IPS-20b (cell line): Measurements from ENCODE around the gene LYZL6.

ENCODE experiments used
- H3K27ac ChIP-seq: one replicate; pipeline ENCODE4 v1.5.1; 2013; ENCODE audit warnings: low read length
- H3K27me3 ChIP-seq: 2 replicates; pipeline ENCODE4 v1.6.1; 2013; ENCODE audit warnings: mild to moderate bottlenecking, low read length, inconsistent platforms; ENCODE audit not compliant: insufficient read depth
- H3K36me3 ChIP-seq: 2 replicates; pipeline ENCODE4 v1.6.1; 2013; ENCODE audit warnings: low read depth, mild to moderate bottlenecking, inconsistent platforms, low read length, moderate library complexity; ENCODE audit not compliant: insufficient read depth
- H3K4me1 ChIP-seq: 2 replicates; pipeline ENCODE4 v1.6.1; 2013; ENCODE audit warnings: mild to moderate bottlenecking, control low read depth, inconsistent platforms, low read length, moderate library complexity; ENCODE audit not compliant: insufficient read depth
- H3K4me3 ChIP-seq: 2 replicates; pipeline ENCODE4 v1.5.1; 2013; ENCODE audit warnings: mild to moderate bottlenecking, low read length, inconsistent platforms
- H3K9ac ChIP-seq: 2 replicates; pipeline ENCODE4 v1.6.1; 2013; ENCODE audit warnings: low read depth, mild to moderate bottlenecking, inconsistent platforms, low read length, moderate library complexity
- H3K9me3 ChIP-seq: 2 replicates; pipeline ENCODE4 v1.6.1; 2013; ENCODE audit warnings: mild to moderate bottlenecking, low read depth, low read length, inconsistent platforms; ENCODE audit not compliant: insufficient read depth

Gene LYZL6

DNA sequence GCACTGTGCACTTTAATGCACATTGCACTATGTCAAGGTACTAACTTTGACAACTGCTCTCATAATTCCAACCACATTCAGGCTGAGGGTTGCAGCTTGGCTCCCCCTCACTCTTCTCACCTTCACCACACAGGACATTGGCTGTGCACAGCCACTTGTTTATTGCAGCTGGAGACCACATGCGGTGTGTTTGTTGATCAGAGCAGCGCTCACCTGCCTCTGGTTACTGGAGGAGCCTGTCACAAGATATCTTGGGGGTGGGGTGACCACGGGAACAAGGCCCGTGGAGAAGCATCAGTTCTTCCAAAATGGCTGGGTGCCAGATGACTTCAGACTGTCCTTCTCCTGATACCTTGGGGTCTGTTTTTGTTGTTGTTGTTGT lies 52.7 kb downstream of the LYZL6 start:
- Histone ChIP-seq H3K9ac (no peak overlapping the region), H3K4me1 (peaks cover 6% of the 10 kb centered on the region; the same call in 1 of the 2 replicates), H3K9me3 (no peaks in the 10 kb centered on the region), H3K4me3 (no peak overlapping the region), H3K36me3 (no peaks in the 10 kb centered on the region), H3K27me3 (no peaks in the 10 kb centered on the region), H3K27ac (no peak overlapping the region)

DNA sequence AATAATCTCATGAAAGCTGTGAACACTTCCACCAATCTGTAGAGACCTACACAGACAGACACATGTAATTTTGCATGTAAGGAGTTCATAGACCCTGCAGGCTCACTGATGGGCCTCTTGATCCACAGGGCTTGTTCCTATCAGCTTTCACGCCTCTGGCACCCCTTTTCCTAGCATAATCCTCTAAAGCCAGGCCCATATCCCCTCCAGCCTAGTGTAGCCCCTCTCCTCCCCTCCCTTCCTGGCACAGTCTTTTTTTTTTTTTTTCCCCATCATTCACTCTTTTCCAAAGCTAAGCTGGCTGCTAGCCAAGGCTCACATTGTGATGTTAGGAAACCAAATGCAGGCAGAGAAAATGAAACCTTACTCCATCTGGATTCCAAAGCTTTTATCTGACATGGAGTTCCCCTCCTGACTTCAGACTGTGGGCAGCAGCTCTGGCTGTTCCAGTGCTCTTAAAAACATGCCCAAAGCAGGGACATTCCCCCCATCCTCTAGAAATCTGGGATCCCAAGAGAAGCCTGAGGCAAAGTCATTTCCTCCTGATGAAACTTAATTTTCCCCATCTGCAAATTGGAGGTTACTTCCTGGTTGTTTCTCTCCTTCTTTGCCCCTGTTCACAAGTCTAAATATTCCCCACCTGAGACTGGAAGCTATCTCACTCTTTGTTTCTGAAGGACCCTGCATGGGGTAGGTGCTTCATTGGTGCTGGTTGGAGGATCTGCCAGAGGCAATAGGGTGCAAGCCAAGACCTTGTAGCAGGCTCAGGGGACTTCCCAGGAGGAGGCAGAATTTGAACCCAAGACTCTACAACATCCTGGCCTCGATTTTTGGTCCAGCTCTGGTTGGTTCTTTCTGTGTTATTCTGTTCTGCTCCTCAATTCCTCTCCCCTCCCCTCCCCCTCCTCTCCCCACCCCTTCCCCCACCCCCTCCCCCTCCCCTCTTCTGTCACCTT lies 53.4 kb downstream of the LYZL6 start:
- Histone ChIP-seq H3K36me3 (no peaks in the 10 kb centered on the region), H3K27ac (no peak overlapping the region), H3K27me3 (no peaks in the 10 kb centered on the region), H3K9ac (no peak overlapping the region), H3K4me1 (peaks cover 6% of the 10 kb centered on the region; the same call in 1 of the 2 replicates), H3K4me3 (no peak overlapping the region), H3K9me3 (no peaks in the 10 kb centered on the region)

DNA sequence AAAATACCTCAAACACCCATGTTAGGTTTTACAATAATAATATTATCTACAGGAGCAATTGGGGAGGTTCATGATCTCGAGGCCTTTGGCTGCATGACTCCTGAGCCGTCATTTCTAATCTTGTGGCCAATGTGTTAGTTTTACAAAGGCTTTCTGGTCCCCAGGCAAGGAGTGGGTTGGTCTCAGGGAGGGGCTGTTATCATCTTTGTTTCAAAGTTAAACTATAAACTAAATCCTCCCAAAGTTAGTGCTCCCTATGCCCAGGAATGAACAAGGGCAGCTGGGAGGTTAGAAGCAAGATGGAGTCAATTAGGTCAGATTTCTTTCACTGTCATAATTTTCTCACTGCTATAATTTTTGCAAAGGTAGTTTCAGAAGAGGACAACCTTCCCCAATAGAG lies 54.3 kb downstream of the LYZL6 start:
- no peak overlapping the region for H3K9ac ChIP-seq
- no peaks in the 10 kb centered on the region for H3K36me3 ChIP-seq
- H3K27me3 ChIP-seq = no peaks in the 10 kb centered on the region
- H3K27ac ChIP-seq = no peak overlapping the region
- H3K4me1 ChIP-seq = peaks cover 6% of the 10 kb centered on the region; the same call in 1 of the 2 replicates
- no peaks in the 10 kb centered on the region for H3K9me3 ChIP-seq
- H3K4me3 ChIP-seq = no peak overlapping the region
